Effector CD8-positive, alpha-beta T cell (primary cell): ENCODE results near the gene KDM3A.

Source experiments
- DNase-seq: peaks from one replicate; lab custom pipeline; 2025; lab: John Stamatoyannopoulos, UW

The KDM3A gene

DNA sequence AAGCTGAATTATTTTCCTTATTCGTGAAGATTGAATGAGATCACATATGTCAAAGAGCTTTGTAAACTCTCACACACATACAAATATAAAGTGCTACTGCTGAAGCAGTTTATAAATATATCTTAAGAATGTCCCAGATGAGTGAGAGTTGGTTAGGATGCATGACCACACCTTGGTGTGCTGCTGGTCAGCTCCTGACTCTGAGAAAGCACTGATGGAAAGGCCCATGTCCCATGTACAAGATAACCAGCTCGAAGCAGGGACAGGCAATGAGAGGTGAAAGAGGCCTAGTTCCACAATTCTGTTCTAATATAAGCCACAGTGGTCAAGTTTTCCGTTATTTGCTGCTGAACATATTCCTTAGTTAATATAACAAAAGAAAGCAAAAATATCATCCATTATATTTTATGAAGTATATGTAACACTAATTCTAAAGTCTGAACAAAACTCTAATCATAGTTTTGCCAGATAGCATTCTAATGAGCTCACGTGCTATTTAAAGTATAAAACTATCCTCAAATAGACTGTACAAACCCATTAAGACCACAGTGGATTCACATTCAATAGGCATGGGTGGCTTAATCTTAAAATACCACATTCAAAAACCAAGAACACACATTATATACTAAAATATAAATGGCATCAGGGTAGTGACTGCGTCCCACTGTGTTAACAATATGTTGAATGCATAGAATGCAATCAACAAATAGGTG is 72.9 kb downstream of the KDM3A start:
- DNase-seq, result no peak

DNA sequence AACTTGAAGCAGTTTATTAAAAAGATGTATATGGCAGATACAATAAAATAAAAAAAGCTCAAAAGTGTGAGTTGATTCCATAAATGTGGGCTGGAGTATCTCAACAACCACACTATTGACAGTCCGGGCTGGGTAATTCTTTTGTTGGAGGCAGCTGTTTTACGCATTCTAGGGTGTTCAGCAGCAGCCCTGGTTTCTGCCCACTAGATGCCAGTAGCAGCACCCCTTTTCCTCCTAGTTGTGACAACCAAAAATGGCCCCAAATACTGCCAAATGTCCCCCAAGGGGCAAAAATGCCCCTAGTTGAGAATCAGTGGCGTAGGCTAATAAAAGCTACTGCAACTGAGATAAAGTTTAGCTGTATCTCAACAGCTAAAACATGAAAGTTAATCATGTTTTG is 77.3 kb downstream of the KDM3A start:
- no peak for DNase-seq

DNA sequence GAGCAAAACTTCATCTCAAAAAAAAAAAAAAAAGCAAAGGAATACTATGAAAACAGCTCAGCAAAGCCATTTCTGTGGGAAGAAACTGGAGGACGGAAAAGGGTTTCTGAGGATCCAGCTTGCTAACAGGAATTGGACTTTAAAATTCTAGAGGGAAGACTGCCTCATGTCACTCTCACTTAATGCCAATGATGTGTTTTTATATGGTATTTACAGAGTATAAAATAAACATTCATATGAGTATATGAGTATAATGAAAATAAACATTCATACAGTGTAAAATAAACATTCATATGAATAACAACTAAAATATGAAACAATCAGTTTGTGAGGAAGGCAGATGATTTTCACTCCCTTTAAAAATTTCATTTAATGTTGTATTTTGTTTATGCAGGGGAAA is 78.2 kb downstream of the KDM3A start:
- DNase-seq, result no peak

DNA sequence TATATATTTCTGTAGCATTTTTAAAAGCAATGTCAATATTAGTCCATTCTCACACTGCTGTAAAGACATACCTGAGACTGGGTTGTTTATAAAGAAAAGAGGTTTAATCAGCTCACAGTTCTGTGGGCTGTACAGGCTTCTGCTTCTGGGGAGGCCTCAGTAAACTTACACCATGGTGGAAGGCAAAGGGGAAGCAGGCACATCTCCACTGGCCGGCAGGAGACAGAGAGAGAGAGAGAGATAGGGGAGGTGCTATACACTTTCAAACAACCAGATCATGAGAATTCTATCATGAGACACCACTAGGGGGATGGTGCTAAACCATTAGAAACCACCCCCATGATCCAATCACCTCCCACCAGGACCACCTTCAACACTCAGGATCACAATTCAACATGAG is 79.0 kb downstream of the KDM3A start:
- DNase-seq, result no peak

DNA sequence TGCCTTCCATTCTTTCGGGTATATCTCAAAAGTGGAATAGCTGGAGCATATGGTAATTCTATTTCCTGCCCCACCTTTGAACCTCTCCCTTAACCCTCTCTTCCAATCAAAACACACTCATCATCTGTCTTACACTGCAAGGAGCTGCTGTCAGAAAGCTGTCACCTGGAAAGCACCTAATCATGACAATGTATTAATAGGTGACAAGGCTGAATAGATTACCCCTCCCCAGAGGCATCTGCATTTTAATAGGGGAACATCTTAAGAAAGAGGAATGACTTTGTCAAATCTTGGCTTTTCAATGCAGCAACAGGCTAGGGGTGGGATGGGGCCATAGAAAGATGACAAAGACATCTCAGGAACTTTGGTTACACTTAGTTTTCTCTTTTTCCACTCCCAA is 80.8 kb downstream of the KDM3A start:
- DNase-seq, result no peak

DNA sequence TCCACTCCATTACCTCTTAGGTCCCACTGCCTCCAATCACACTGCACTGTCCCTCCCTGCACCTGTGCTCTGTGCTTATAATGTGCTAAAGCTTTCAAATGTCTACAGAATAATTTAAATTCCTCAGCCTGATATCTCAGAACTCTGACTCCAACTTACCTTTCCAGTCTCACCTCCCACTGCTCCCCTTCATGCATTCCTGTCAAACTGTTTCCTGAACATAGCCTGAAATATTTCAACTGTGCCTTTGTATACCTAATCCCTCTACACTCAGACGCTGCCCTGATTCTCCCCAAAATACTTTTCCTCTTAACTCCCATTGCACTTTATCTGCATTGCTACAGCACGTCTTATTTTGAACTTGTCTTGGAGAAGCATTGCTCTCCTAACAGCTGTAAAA is 81.5 kb downstream of the KDM3A start:
- DNase-seq, result no peak

DNA sequence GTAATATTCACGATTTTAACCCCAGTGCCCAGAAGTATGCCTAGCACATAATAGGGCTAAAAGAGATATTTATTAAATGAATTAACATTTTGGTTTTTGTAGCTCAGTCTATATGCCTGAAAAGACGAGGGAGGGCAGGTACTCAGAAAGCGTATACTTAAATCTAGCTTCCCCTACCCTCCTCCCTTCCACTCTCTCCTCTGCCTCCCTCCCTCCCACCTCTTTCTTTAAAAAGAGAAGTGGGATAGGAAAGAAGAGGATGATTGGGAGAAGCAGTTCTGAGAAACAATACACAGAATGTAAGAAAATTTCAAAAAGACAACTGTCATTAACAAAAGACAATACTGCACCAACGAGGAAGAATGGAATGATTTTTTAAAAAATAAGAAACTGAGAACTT is 82.3 kb downstream of the KDM3A start:
- no peak for DNase-seq

DNA sequence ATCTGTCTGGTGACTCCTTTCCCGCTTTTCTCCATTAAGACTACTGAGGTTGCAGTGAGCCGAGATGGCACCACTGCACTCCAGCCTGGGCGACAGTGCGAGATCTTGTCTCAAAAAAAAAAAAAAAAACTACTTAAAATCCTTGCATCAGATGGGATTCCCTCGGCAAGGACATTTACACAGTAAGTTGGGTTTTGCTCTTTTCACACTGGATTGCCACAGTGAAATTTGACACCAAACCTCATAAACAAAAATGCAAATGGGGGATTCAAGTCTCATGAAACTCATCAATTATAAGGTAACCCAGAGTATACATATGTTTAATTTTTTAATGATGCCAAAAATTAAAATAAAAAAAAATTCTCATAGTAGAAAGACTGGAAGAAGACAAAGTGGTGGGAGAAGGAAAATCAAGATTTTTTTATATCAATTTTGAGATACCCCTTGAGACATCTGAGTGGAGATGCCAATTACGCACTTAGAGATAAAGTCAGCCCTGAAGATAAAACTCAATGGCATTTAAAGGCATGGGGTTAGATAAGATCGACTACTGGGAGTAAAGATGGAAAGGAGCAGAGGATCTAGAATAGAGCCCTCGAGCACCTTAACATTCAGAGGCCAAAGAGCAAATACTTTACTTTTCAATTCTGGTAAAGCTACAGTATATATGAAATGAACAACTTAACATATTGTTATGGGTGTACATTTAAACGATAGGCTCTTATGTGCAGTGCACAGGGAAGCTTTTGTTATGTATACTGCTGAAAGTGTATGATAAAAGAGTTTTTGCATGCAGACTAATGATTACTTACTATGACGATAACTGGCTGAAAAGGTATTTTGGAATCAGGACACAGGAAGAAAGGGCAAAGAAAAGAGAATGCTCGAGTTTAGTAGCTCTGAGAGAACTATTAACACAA is 84.5 kb downstream of the KDM3A start:
- no peak for DNase-seq

DNA sequence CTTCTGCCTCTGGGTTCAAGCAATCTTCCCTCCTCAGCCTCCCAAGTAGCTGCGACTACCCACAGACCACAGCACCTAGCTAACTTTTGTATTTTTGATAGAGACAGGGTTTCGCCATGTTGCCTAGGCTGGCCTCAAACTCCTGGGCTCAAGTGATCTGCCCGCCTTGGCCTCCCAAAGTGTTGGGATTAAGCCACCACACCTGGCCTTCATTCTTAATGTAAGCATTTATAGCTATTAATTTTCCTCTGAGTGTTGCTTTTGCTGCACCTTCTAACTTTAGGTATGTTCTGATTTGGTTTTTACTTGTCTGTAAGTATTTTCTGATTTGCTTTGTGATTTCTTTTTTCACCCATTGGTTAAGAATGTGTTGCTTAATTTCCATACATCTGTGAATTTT is 92.4 kb downstream of the KDM3A start:
- no peak for DNase-seq

DNA sequence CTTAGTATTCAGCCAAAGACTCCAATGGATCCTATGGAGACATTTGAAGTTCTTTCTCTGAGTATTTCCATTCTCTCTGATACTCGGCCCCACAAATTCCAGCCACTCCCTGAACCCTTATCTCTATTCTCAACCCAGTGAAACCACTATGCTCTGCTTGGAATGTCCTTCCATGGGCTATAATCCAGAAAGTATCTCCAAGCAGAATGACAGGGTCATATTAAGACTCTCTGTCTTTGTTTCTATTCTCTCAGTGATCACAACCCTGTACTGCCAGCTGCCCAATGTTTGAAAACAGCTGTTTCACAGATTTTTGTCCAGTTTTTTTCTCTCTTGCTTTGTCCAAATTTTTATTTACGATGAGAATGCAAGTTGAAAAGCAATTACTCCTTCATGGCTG is 100.2 kb downstream of the KDM3A start:
- DNase-seq, result no peak
